H1 (cell line): ENCODE results near the gene COL5A1. TPM values are rescaled to one million over a fixed set of nuclear protein-coding genes. Genes with fewer than 3 reads are reported as not detected.

Experiments
- CREB1 ChIP-seq: IDR thresholded peaks from 2 replicates; pipeline ENCODE4 v1.6.1; 2012; ENCODE audit warnings: inconsistent platforms
- CTCF ChIP-seq, 3 experiments: IDR thresholded peaks; 1 replicate in 2 of 3; 2 replicates in 1 of 3; pipeline versions ENCODE4 v1.5.1 to v1.6.1; 2011; ENCODE audit warnings: low read length in 3 of 3, mild to moderate bottlenecking in 3 of 3, inconsistent platforms in 2 of 3, low read depth in 1 of 3, moderate library complexity in 1 of 3; ENCODE audit not compliant: insufficient read depth in 1 of 3; ENCODE audit errors: control extremely low read depth in 1 of 3
- HDAC6 ChIP-seq: IDR thresholded peaks from one replicate; pipeline ENCODE4 v1.7.1; 2012; ENCODE audit warnings: low read depth, mild to moderate bottlenecking, inconsistent platforms, low read length, moderate library complexity
- MAX ChIP-seq: IDR thresholded peaks from 2 replicates; pipeline ENCODE4 v1.6.1; 2012; ENCODE audit warnings: inconsistent platforms
- SIN3A ChIP-seq, 2 experiments: IDR thresholded peaks in 1 of 2; conservative IDR thresholded peaks in 1 of 2; 2 replicates each; pipeline ENCODE4 v1.6.1; 2011 to 2012; ENCODE audit warnings: low read length in 2 of 2, improper control_type of control experiment in 1 of 2, low read depth in 1 of 2, mild to moderate bottlenecking in 1 of 2
- SRF ChIP-seq: IDR thresholded peaks from 2 replicates; pipeline ENCODE4 v1.6.1; 2011; ENCODE audit warnings: mild to moderate bottlenecking, low read depth, low read length, moderate library complexity
- TCF12 ChIP-seq: IDR thresholded peaks from 2 replicates; pipeline ENCODE4 v1.6.1; 2011; ENCODE audit warnings: low read depth, mild to moderate bottlenecking, low read length
- polyA plus RNA-seq, 7 experiments: library from polyadenylated mRNA; depleted of rRNA in 3 of 7; stranded (reverse) in 5 of 7; unstranded in 2 of 7; fragments of >200 nt in 5 of 7; fragments of 200-250 nt in 2 of 7; gene quantifications; 1 replicate in 5 of 7; 2 replicates in 1 of 7; 4 replicates in 1 of 7; pipeline versions ENCODE4 v1.2.1 to v1.2.3, GENCODE V29; 2011 to 2013; ENCODE audit warnings: missing spikeins in 2 of 7, mixed read lengths in 2 of 7
- total RNA-seq: library from RNA; stranded (reverse); fragmentation: NEBNext Ultra II Directional; extraction: Animal tissue kit (Norgen Biotek cat#: 25700); gene quantifications from 2 replicates; pipeline ENCODE4 v1.2.1, GENCODE V29; 2021

Gene COL5A1
- total and polyA plus RNA-seq, 2 of the 8 experiments (the other 6 are each of a cell fraction or from before 2014, with no cell fraction given): 3.8 to 12.0 TPM

GRCh38 chr9:134731497-134732391, 90.1 kb downstream of the COL5A1 start (continued):
- TF ChIP-seq CTCF (IDR thresholded peaks at IDR 0.05; ENCODE audit: control extremely low read depth in 1 of 3, insufficient read depth in 1 of 3, low read depth in 1 of 3, low read length in 3 of 3) (no peak), CREB1 (no peak), MAX (no peak), HDAC6 (no peak), SIN3A (conservative IDR thresholded peaks at IDR 0.05 in 1 of 2, IDR thresholded peaks at IDR 0.05 in 1 of 2; ENCODE audit: low read depth in 1 of 2, low read length in 2 of 2) (no peak), SRF (no peak), TCF12 (no peak)
